IMR-90 (cell line): ENCODE measurements around the gene EGFL8. TPM values are rescaled to one million over a fixed set of nuclear protein-coding genes. Genes with fewer than 3 reads are reported as not detected.

Experiments used
- ATAC-seq: fragments of 200-7000 bp; cut with Tn5 transposase; 2 replicates; pipeline ENCODE4 v1.9.1; 2020; ENCODE audit warnings: low read depth, mild to moderate bottlenecking, moderate library complexity
- BruUV-seq: library from RNA; stranded (reverse); fragments of 400-500 nt; replicated peaks from 2 replicates; lab custom pipeline; 2021; lab: Mats Ljungman, UMichigan
- CTCF ChIA-PET: fragments of 300-600 bp; formaldehyde crosslinking; extraction: SDS; loops from one replicate; lab custom pipeline; 2021; ENCODE audit warnings: antibody characterized with exemption; lab: Yijun Ruan, JAX
- POLR2A ChIA-PET: fragments of 300-600 bp; sonication (Branson Sonifier 250); formaldehyde crosslinking; loops from one replicate; lab custom pipeline; 2022; ENCODE audit warnings: antibody characterized with exemption; ENCODE audit not compliant: unreplicated experiment; lab: Charles Lee
- DNase-seq: peaks from one replicate; pipeline ENCODE4 v3.0.0; 2013
- H2AFZ ChIP-seq: replicated peaks from 2 replicates; pipeline ENCODE3; 2013; ENCODE audit warnings: low read length, mild to moderate bottlenecking; ENCODE audit not compliant: poor library complexity
- H2AK5ac ChIP-seq: 2 replicates; pipeline ENCODE4 v1.6.1; 2013; ENCODE audit warnings: low read depth, low read length, inconsistent platforms
- H2AK9ac ChIP-seq: replicated peaks from 2 replicates; pipeline ENCODE3; 2013; ENCODE audit warnings: mild to moderate bottlenecking, low read depth, low read length, moderate library complexity; ENCODE audit not compliant: poor library complexity
- H2BK120ac ChIP-seq: 2 replicates; pipeline ENCODE4 v1.6.1; 2013; ENCODE audit warnings: low read depth, low read length, inconsistent platforms
- H2BK15ac ChIP-seq: 3 replicates; pipeline ENCODE4 v1.6.1; 2013; ENCODE audit warnings: low read depth, low read length, inconsistent platforms
- H2BK20ac ChIP-seq: 2 replicates; pipeline ENCODE4 v1.6.1; 2013; ENCODE audit warnings: low read depth, mild to moderate bottlenecking, inconsistent platforms, low read length, moderate library complexity
- H2BK5ac ChIP-seq: 2 replicates; pipeline ENCODE4 v1.6.1; 2013; ENCODE audit warnings: mild to moderate bottlenecking, low read depth, low read length, inconsistent platforms; ENCODE audit not compliant: poor library complexity, severe bottlenecking
- H3K14ac ChIP-seq: replicated peaks from 2 replicates; pipeline ENCODE4 v1.6.1; 2013; ENCODE audit warnings: low read depth, low read length, inconsistent platforms
- H3K18ac ChIP-seq: 2 replicates; pipeline ENCODE4 v1.6.1; 2013; ENCODE audit warnings: low read depth, low read length, control low read depth
- H3K23ac ChIP-seq: 2 replicates; pipeline ENCODE4 v1.6.1; 2013; ENCODE audit warnings: low read depth, low read length, inconsistent platforms
- H3K27ac ChIP-seq: 2 replicates; pipeline ENCODE4 v1.5.1; 2013; ENCODE audit warnings: mild to moderate bottlenecking, control low read depth, low read length; ENCODE audit not compliant: insufficient read depth
- H3K27me3 ChIP-seq: 2 replicates; pipeline ENCODE4 v1.6.1; 2013; ENCODE audit warnings: low read length; ENCODE audit not compliant: control insufficient read depth, insufficient read depth
- H3K36me3 ChIP-seq: 2 replicates; pipeline ENCODE4 v1.6.1; 2013; ENCODE audit warnings: low read length, mixed read lengths; ENCODE audit not compliant: control insufficient read depth, insufficient read depth
- H3K4ac ChIP-seq: 2 replicates; pipeline ENCODE4 v1.6.1; 2013; ENCODE audit warnings: low read depth, low read length, inconsistent platforms
- H3K4me1 ChIP-seq: 2 replicates; pipeline ENCODE4 v1.6.1; 2013; ENCODE audit warnings: low read length, mixed read lengths; ENCODE audit not compliant: control insufficient read depth, insufficient read depth
- H3K4me2 ChIP-seq: 2 replicates; pipeline ENCODE4 v1.6.1; 2013; ENCODE audit warnings: low read depth, mild to moderate bottlenecking, control low read depth, low read length, moderate library complexity
- H3K4me3 ChIP-seq: 2 replicates; pipeline ENCODE4 v1.5.1; 2013; ENCODE audit warnings: low read depth, mild to moderate bottlenecking, control low read depth, low read length, moderate library complexity; ENCODE audit not compliant: insufficient read depth
- H3K56ac ChIP-seq: 2 replicates; pipeline ENCODE4 v1.6.1; 2013; ENCODE audit warnings: low read length, inconsistent platforms; ENCODE audit not compliant: insufficient read depth; ENCODE audit errors: extremely low read depth
- H3K79me1 ChIP-seq, 2 experiments: 2 replicates each; pipeline ENCODE4 v1.6.1; 2013; ENCODE audit warnings: low read length in 2 of 2, inconsistent platforms in 1 of 2, low read depth in 1 of 2
- H3K9ac ChIP-seq: 2 replicates; pipeline ENCODE4 v1.6.1; 2013; ENCODE audit warnings: low read depth, low read length, control low read depth
- H3K9me1 ChIP-seq: 2 replicates; pipeline ENCODE4 v1.6.1; 2013; ENCODE audit warnings: low read length, inconsistent platforms; ENCODE audit not compliant: insufficient read depth
- H3K9me3 ChIP-seq: 2 replicates; pipeline ENCODE4 v1.6.1; 2013; ENCODE audit warnings: low read length; ENCODE audit not compliant: control insufficient read depth, insufficient read depth
- H4K20me1 ChIP-seq: 2 replicates; pipeline ENCODE4 v1.6.1; 2013; ENCODE audit warnings: low read length, inconsistent platforms; ENCODE audit not compliant: insufficient read depth
- H4K5ac ChIP-seq: 2 replicates; pipeline ENCODE4 v1.6.1; 2013; ENCODE audit warnings: mild to moderate bottlenecking, low read depth, low read length, control low read depth
- H4K8ac ChIP-seq, 2 experiments: 2 replicates each; pipeline ENCODE4 v1.6.1; 2013; ENCODE audit warnings: low read depth in 2 of 2, low read length in 2 of 2, control low read depth in 1 of 2, inconsistent platforms in 1 of 2
- H4K91ac ChIP-seq: 2 replicates; pipeline ENCODE4 v1.6.1; 2013; ENCODE audit warnings: low read depth, low read length, inconsistent platforms; ENCODE audit not compliant: insufficient read depth
- BHLHE40 ChIP-seq: fragments of 150-350 bp; IDR thresholded peaks from 2 replicates; pipeline ENCODE4 v1.6.1; 2016; ENCODE audit warnings: mild to moderate bottlenecking, low read depth, low read length
- CEBPB ChIP-seq: IDR thresholded peaks from 2 replicates; pipeline ENCODE4 v1.6.1; 2012; ENCODE audit warnings: low read depth, low read length, improper control_type of control experiment
- CHD1 ChIP-seq: IDR thresholded peaks from 2 replicates; pipeline ENCODE4 v1.6.1; 2012; ENCODE audit warnings: low read depth, low read length, improper control_type of control experiment
- FOS ChIP-seq: fragments of 150-350 bp; IDR thresholded peaks from 2 replicates; pipeline ENCODE4 v1.6.1; 2016; ENCODE audit warnings: low read depth, low read length
- MAFK ChIP-seq: IDR thresholded peaks from 2 replicates; pipeline ENCODE4 v1.6.1; 2012; ENCODE audit warnings: low read depth, low read length, improper control_type of control experiment
- MAZ ChIP-seq: IDR thresholded peaks from 2 replicates; pipeline ENCODE4 v1.6.1; 2012; ENCODE audit warnings: low read depth, mild to moderate bottlenecking, low read length, improper control_type of control experiment, moderate library complexity, borderline replicate concordance
- MXI1 ChIP-seq: IDR thresholded peaks from 2 replicates; pipeline ENCODE4 v1.6.1; 2012; ENCODE audit warnings: low read depth, mild to moderate bottlenecking, low read length, moderate library complexity, borderline replicate concordance
- NFE2L2 ChIP-seq: fragments of 150-350 bp; IDR thresholded peaks from 2 replicates; pipeline ENCODE4 v1.6.1; 2016; ENCODE audit warnings: low read depth, mild to moderate bottlenecking, low read length
- POLR2A ChIP-seq: IDR thresholded peaks from 2 replicates; pipeline ENCODE4 v1.6.1; 2012; ENCODE audit warnings: mild to moderate bottlenecking, low read depth, low read length
- RAD21 ChIP-seq: IDR thresholded peaks from 2 replicates; pipeline ENCODE4 v1.6.1; 2012; ENCODE audit warnings: low read length, improper control_type of control experiment
- RCOR1 ChIP-seq: IDR thresholded peaks from 2 replicates; pipeline ENCODE4 v1.6.1; 2012; ENCODE audit warnings: mild to moderate bottlenecking, low read length, improper control_type of control experiment; ENCODE audit not compliant: insufficient replicate concordance
- RFX5 ChIP-seq: IDR thresholded peaks from 2 replicates; pipeline ENCODE4 v1.8.0; 2012; ENCODE audit warnings: low read depth, mild to moderate bottlenecking, low read length, moderate library complexity
- SMC3 ChIP-seq: fragments of 150-350 bp; IDR thresholded peaks from 2 replicates; pipeline ENCODE4 v1.6.1; 2016; ENCODE audit warnings: low read depth, mild to moderate bottlenecking, antibody characterized with exemption, low read length, moderate library complexity
- WGBS, 2 experiments: methylation state at CpG; one replicate each; pipeline versions ENCODE4 v1.1.5 to v1.1.7; 2013; ENCODE audit warnings: missing lambda C conversion rate in 2 of 2; ENCODE audit not compliant: insufficient read length in 1 of 2; ENCODE audit errors: extremely low coverage in 2 of 2; 5-methylcytosine and 5-hydroxymethylcytosine counted together
- dilution Hi-C: fragments of 300-500 bp; cut with HindIII; formaldehyde crosslinking; loops from one replicate; pipeline ENCODE4 v1.14.3; 2018; ENCODE audit warnings: low sequenced_read_pairs; ENCODE audit not compliant: unreplicated experiment
- in situ Hi-C: fragments of 300-500 bp; cut with MboI; formaldehyde crosslinking; loops from 3 replicates; pipeline ENCODE4 v1.14.3; 2019; ENCODE audit warnings: low sequenced_read_pairs, inconsistent platforms, mixed read lengths
- intact Hi-C: fragments of 100-400 bp; cut with micrococcal nuclease; formaldehyde crosslinking; loops from 2 replicates; pipeline ENCODE4 v1.10.0; 2022
- polyA plus RNA-seq, 3 experiments: library from polyadenylated mRNA; depleted of rRNA; stranded (reverse); fragments of >200 nt; gene quantifications; 2 replicates each; pipeline ENCODE4 v1.2.3, GENCODE V29; 2012; ENCODE audit warnings: low replicate concordance in 1 of 3
- total RNA-seq: library from RNA; depleted of rRNA; stranded (reverse); fragments of >200 nt; gene quantifications from 2 replicates; pipeline ENCODE4 v1.2.3, GENCODE V29; 2012
- TF ChIP-seq, protein P1 (sequence below): conservative IDR thresholded peaks from 2 replicates; pipeline ENCODE4 v1.5.1; 2012; ENCODE audit warnings: mild to moderate bottlenecking, low read depth, low read length, improper control_type of control experiment
- TF ChIP-seq, protein P2 (sequence below): fragments of 150-350 bp; IDR thresholded peaks from 2 replicates; pipeline ENCODE4 v1.6.1; 2016; ENCODE audit warnings: low read depth, mild to moderate bottlenecking, low read length, moderate library complexity, borderline replicate concordance

EGFL8 gene
- total and polyA plus RNA-seq, 2 of the 4 experiments (the other 2 are of a cell fraction) = 0.18 to 4.7 TPM

DNA sequence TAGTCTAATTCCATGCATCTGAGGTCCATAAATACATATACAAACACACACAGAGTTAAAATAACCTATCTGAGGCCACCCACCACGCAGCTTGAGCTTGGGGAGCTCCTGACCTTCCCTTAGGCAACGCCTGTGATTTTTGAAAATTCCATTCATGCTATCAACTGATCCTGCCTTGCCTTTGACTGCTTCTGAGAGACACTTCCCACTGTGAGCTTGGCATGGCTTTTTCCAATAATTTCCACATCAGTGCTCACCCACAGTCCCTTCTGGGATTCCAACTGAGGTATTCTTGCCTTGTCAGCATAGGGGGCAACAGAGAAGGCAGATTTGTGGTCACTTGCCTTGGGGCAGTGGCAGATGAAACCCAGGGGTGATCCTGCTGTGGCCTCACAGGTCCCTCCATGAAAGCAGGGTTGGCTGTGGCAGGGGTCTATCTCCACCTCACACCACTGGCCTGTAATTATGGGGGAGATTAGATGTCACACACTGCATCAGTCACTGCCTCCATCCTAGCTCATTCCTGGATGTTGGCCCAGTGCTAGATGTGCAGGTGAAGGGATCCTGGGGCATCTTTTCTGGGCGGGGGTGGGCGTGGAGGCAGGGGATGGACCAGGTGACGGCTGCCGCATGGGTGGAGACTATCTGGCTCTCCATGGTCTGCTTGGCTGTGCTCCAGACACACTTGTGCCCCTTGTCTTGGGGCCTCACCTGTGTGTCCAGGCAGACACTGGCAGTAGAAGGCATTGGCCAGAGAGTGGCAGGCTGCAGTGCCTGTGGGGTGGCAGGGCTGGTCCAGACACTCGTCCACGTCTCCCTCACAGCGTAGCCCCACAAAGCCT is 39.3 kb downstream of the EGFL8 start:
- Histone ChIP-seq H4K91ac (no peak overlapping the region), H2BK15ac (no peak overlapping the region), H3K9ac (no peak overlapping the region), H3K4me1 (no peaks in the 10 kb centered on the region), H2BK5ac (no peak overlapping the region), H2AFZ (no peak overlapping the region), H3K18ac (no peak overlapping the region), H3K23ac (no peak overlapping the region), H3K27ac (no peak overlapping the region), H3K79me1 (no peaks in the 10 kb centered on the region), H4K5ac (no peak overlapping the region), H3K56ac (no peak overlapping the region), H3K9me1 (no peaks in the 10 kb centered on the region), H3K9me3 (no peaks in the 10 kb centered on the region), H3K27me3 (peaks cover 10% of the 10 kb centered on the region; the same call in 1 of the 2 replicates), H4K8ac (no peak overlapping the region), H2AK9ac (no peak overlapping the region), H2AK5ac (no peak overlapping the region), H3K4ac (no peak overlapping the region), H3K14ac (no peak overlapping the region), H2BK120ac (no peak overlapping the region), H3K4me3 (no peak overlapping the region), H3K4me2 (no peak overlapping the region), H2BK20ac (no peak overlapping the region), H4K20me1 (no peaks in the 10 kb centered on the region), H3K36me3 (no peaks in the 10 kb centered on the region)
- BruUV-seq = no TSS peak
- in situ Hi-C loops = no loop called here
- DNase-seq (no peak), ATAC-seq (no peak)
- 76% methylated on average over 6 of the region's 9 CpGs; no CpG with 5 or more reads in 1 of the 2 experiments for WGBS, 2 experiments
- dilution Hi-C loops = no loop called here
- intact Hi-C loops = no loop called here
- ChIA-PET POLR2A (no interaction called here), CTCF (no interaction called here)
- no peak for TF ChIP-seq RCOR1
- no peak for TF ChIP-seq SMC3
- TF ChIP-seq CHD1 = no peak
- TF ChIP-seq MAZ = no peak
- no peak for TF ChIP-seq CEBPB
- TF ChIP-seq, protein P1, sequence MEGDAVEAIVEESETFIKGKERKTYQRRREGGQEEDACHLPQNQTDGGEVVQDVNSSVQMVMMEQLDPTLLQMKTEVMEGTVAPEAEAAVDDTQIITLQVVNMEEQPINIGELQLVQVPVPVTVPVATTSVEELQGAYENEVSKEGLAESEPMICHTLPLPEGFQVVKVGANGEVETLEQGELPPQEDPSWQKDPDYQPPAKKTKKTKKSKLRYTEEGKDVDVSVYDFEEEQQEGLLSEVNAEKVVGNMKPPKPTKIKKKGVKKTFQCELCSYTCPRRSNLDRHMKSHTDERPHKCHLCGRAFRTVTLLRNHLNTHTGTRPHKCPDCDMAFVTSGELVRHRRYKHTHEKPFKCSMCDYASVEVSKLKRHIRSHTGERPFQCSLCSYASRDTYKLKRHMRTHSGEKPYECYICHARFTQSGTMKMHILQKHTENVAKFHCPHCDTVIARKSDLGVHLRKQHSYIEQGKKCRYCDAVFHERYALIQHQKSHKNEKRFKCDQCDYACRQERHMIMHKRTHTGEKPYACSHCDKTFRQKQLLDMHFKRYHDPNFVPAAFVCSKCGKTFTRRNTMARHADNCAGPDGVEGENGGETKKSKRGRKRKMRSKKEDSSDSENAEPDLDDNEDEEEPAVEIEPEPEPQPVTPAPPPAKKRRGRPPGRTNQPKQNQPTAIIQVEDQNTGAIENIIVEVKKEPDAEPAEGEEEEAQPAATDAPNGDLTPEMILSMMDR = no peak
- TF ChIP-seq, protein P2, sequence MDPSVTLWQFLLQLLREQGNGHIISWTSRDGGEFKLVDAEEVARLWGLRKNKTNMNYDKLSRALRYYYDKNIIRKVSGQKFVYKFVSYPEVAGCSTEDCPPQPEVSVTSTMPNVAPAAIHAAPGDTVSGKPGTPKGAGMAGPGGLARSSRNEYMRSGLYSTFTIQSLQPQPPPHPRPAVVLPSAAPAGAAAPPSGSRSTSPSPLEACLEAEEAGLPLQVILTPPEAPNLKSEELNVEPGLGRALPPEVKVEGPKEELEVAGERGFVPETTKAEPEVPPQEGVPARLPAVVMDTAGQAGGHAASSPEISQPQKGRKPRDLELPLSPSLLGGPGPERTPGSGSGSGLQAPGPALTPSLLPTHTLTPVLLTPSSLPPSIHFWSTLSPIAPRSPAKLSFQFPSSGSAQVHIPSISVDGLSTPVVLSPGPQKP = no peak
- TF ChIP-seq RFX5 = no peak
- TF ChIP-seq MAFK = no peak
- TF ChIP-seq FOS = no peak
- no peak for TF ChIP-seq MXI1
- no peak for TF ChIP-seq BHLHE40
- no peak for TF ChIP-seq NFE2L2
- TF ChIP-seq POLR2A = no peak
- no peak for TF ChIP-seq RAD21
